ENCODE results near the gene PDPR. TPM values are rescaled to one million over a fixed set of nuclear protein-coding genes. Genes with fewer than 3 reads are reported as not detected.
"Not testable (repeated sequence)": the region's sequence is repeated elsewhere in the genome, so short reads cannot be mapped to it uniquely, and the experiment has no call there.

PDPR gene
- total RNA-seq, 3 donors from 2014 or later, result 15.9 to 34.6 (median 20.9) TPM

GRCh38 chr16:70112162-70112561 is 2.0 kb upstream of the PDPR start:
- H3K27me3 Mint-ChIP-seq (ENCODE audit: low read depth); H3K36me3 Mint-ChIP-seq (ENCODE audit: insufficient read depth); H3K9me3 Mint-ChIP-seq; ATAC-seq; DNase-seq; H3K4me3 Mint-ChIP-seq: not testable (repeated sequence)
- H3K4me1 Mint-ChIP-seq (ENCODE audit: low read depth), result peaks cover 15% of the 10 kb centered on the region

GRCh38 chr16:70113599-70113981 is 542 bp upstream of the PDPR start:
- H3K36me3 Mint-ChIP-seq (ENCODE audit: insufficient read depth); H3K27me3 Mint-ChIP-seq (ENCODE audit: low read depth); H3K9me3 Mint-ChIP-seq; DNase-seq: not testable (repeated sequence)
- Mint-ChIP-seq H3K4me3 (peak overlapping the region; percentile 90), H3K4me1 (ENCODE audit: low read depth) (peaks cover 28% of the 10 kb centered on the region)
- peak; percentile 19 for ATAC-seq

DNA sequence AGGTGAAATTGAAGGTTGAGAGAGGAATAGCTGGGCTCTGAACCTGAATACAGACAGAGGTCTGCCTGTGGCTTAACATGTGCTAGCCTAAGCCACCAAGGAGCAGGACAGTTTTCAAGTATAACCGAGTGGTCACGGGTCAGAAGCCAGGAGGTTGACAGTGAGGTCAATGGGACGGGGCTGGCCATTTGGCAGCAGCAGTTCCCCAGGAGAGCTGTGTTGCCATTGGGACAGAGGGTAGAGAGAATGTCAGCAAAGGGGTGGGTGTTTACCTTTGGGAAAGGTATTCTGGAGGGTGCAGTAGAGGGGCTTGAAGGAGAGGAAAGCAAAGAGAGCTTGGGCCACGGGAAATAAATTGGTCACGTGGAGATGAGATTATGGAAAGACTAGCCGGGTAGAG is 4.2 kb downstream of the PDPR start:
- peaks cover 30% of the 10 kb centered on the region for H3K4me1 Mint-ChIP-seq (ENCODE audit: low read depth)
- not testable (repeated sequence) for H3K9me3 Mint-ChIP-seq; H3K27me3 Mint-ChIP-seq (ENCODE audit: low read depth); DNase-seq; H3K4me3 Mint-ChIP-seq; ATAC-seq
- peaks cover 18% of the 10 kb centered on the region for H3K36me3 Mint-ChIP-seq (ENCODE audit: insufficient read depth)

GRCh38 chr16:70118776-70119175 is 4.6 kb downstream of the PDPR start:
- not testable (repeated sequence) for H3K27me3 Mint-ChIP-seq (ENCODE audit: low read depth); ATAC-seq; DNase-seq; H3K9me3 Mint-ChIP-seq; H3K4me3 Mint-ChIP-seq
- peaks cover 30% of the 10 kb centered on the region for H3K4me1 Mint-ChIP-seq (ENCODE audit: low read depth)
- H3K36me3 Mint-ChIP-seq (ENCODE audit: insufficient read depth), result peaks cover 22% of the 10 kb centered on the region

- DNase-seq; H3K27me3 Mint-ChIP-seq (ENCODE audit: low read depth); H3K9me3 Mint-ChIP-seq; H3K4me3 Mint-ChIP-seq; ATAC-seq: not testable (repeated sequence)
- H3K4me1 Mint-ChIP-seq (ENCODE audit: low read depth), result peaks cover 23% of the 10 kb centered on the region
- peaks cover 24% of the 10 kb centered on the region for H3K36me3 Mint-ChIP-seq (ENCODE audit: insufficient read depth)
These were observed 6.3 kb downstream of the PDPR start for GRCh38 chr16:70120398-70120797.

DNA sequence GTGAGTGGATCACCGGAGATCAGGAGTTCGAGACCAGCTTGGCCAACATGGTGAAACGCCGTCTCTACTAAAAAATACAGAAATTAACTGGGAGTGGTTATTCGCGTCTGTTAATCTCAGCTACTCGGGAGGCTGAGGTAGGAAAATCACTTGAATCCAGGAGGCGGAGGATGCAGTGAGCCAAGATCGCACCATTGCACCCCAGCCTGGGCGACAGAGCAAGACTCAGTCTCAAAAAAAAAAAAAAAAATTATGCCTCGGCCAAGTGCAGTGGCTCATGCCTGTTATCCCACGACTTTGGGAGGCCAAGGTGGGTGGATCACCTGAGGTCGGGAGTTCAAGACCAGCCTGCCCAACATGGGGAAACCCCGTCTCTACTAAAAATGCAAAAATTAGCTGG is 9.7 kb downstream of the PDPR start:
- H3K4me3 Mint-ChIP-seq; DNase-seq; H3K27me3 Mint-ChIP-seq (ENCODE audit: low read depth); H3K9me3 Mint-ChIP-seq; H3K4me1 Mint-ChIP-seq (ENCODE audit: low read depth); ATAC-seq: not testable (repeated sequence)
- peaks cover 31% of the 10 kb centered on the region for H3K36me3 Mint-ChIP-seq (ENCODE audit: insufficient read depth)

GRCh38 chr16:70126226-70126625 is 12.1 kb downstream of the PDPR start:
- H3K36me3 Mint-ChIP-seq (ENCODE audit: insufficient read depth), result peaks cover 32% of the 10 kb centered on the region
- DNase-seq; H3K9me3 Mint-ChIP-seq; H3K4me1 Mint-ChIP-seq (ENCODE audit: low read depth); ATAC-seq; H3K27me3 Mint-ChIP-seq (ENCODE audit: low read depth); H3K4me3 Mint-ChIP-seq: not testable (repeated sequence)

GRCh38 chr16:70127706-70128105 is 13.6 kb downstream of the PDPR start:
- H3K4me3 Mint-ChIP-seq; H3K27me3 Mint-ChIP-seq (ENCODE audit: low read depth); ATAC-seq; DNase-seq; H3K9me3 Mint-ChIP-seq; H3K4me1 Mint-ChIP-seq (ENCODE audit: low read depth): not testable (repeated sequence)
- peaks cover 30% of the 10 kb centered on the region for H3K36me3 Mint-ChIP-seq (ENCODE audit: insufficient read depth)

DNA sequence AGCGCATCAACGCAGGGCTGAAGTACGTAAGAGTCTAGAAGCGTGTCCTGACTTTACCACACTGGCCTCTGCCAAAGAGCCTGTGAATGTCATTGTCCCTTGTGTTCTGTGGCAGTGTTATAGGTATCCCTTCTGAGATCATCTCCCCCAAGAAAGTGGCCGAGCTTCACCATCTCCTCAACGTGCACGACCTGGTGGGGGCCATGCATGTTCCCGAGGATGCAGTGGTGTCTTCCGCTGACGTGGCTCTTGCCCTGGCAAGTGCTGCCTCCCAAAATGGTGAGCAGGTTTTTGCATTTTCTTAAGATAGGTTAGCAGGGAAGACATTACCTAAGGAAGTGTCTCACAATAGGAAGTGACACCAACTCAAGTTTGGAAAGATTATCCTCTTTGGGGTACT is 14.7 kb downstream of the PDPR start:
- H3K27me3 Mint-ChIP-seq (ENCODE audit: low read depth); H3K4me3 Mint-ChIP-seq; H3K4me1 Mint-ChIP-seq (ENCODE audit: low read depth); ATAC-seq; H3K9me3 Mint-ChIP-seq; DNase-seq: not testable (repeated sequence)
- H3K36me3 Mint-ChIP-seq (ENCODE audit: insufficient read depth), result peaks cover 24% of the 10 kb centered on the region

- ATAC-seq; H3K4me1 Mint-ChIP-seq (ENCODE audit: low read depth); H3K27me3 Mint-ChIP-seq (ENCODE audit: low read depth); DNase-seq; H3K4me3 Mint-ChIP-seq; H3K9me3 Mint-ChIP-seq: not testable (repeated sequence)
- H3K36me3 Mint-ChIP-seq (ENCODE audit: insufficient read depth), result peaks cover 15% of the 10 kb centered on the region
These were observed 21.7 kb downstream of the PDPR start for GRCh38 chr16:70135796-70136195.

DNA sequence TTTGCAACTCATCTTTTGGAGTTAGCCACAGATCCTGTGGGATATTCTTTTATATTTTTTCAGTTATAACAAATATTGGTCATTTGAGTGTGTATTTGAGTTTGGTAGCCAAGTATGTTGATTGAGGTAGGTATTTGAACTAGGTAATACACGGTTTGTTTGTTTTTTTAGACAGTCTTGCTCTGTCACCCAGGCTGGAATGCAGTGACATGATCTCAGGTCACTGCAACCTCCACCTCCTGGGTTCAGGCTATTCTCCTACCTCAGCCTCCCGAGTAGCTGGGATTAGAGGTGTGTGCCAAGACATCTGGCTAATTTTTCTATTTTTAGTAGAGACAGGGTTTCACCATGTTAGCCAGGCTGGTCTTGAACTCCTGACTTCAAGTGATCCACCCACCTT is 22.5 kb downstream of the PDPR start:
- H3K4me3 Mint-ChIP-seq, ATAC-seq: not testable (repeated sequence)

DNA sequence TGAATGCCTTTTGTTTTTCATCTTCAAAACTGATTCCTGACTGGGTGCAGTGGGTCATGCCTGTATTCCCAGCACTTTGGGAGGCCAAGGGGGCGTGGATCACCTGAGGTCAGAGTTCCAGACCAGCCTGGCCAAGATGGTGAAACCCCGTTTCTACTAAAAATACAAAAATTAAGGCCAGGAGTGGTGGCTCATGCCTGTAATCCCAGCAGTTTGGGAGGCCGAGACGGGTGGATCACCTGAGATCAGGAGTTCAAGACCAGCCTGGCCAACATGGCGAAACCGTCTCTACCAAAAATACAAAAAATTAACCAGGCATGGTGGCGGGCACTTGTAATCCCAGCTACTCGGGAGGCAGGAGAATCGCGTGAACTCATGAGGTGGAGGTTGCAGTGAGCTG is 28.6 kb downstream of the PDPR start:
- DNase-seq; H3K4me3 Mint-ChIP-seq; ATAC-seq; H3K27me3 Mint-ChIP-seq (ENCODE audit: low read depth); H3K4me1 Mint-ChIP-seq (ENCODE audit: low read depth); H3K9me3 Mint-ChIP-seq: not testable (repeated sequence)
- H3K36me3 Mint-ChIP-seq (ENCODE audit: insufficient read depth), result peaks cover 17% of the 10 kb centered on the region

More for the DNA sequence above, 22.5 kb downstream of the PDPR start:
- DNase-seq; H3K27me3 Mint-ChIP-seq (ENCODE audit: low read depth); H3K4me1 Mint-ChIP-seq (ENCODE audit: low read depth); H3K9me3 Mint-ChIP-seq: not testable (repeated sequence)
- H3K36me3 Mint-ChIP-seq (ENCODE audit: insufficient read depth), result peaks cover 16% of the 10 kb centered on the region

GRCh38 chr16:70143231-70143895 is 29.2 kb downstream of the PDPR start:
- ATAC-seq; H3K4me1 Mint-ChIP-seq (ENCODE audit: low read depth); DNase-seq; H3K27me3 Mint-ChIP-seq (ENCODE audit: low read depth); H3K9me3 Mint-ChIP-seq; H3K4me3 Mint-ChIP-seq: not testable (repeated sequence)
- H3K36me3 Mint-ChIP-seq (ENCODE audit: insufficient read depth), result peaks cover 17% of the 10 kb centered on the region

- H3K4me1 Mint-ChIP-seq (ENCODE audit: low read depth); H3K4me3 Mint-ChIP-seq; H3K9me3 Mint-ChIP-seq; DNase-seq; H3K27me3 Mint-ChIP-seq (ENCODE audit: low read depth); ATAC-seq: not testable (repeated sequence)
- peaks cover 32% of the 10 kb centered on the region for H3K36me3 Mint-ChIP-seq (ENCODE audit: insufficient read depth)
These were observed 33.7 kb downstream of the PDPR start for GRCh38 chr16:70147853-70148252.

DNA sequence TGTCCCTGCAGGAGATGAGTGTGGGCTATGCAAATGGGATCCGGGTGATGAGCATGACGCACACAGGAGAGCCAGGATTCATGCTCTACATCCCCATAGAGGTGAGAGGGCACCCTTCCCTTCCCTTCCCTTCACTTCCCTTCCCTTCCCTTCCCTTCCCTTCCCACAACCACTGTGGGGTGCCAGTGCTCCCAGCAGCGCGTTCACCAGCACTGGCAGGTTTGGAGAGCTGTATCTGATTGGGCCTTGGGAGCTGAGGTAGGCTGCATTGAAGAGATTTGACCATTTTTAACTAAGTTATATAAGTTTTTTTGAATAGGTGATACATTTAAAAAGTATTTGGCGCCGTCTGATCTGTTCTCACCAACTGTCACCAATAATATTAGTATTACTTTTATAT is 34.3 kb downstream of the PDPR start:
- not testable (repeated sequence) for ATAC-seq; H3K4me1 Mint-ChIP-seq (ENCODE audit: low read depth)

More for the DNA sequence above, 34.3 kb downstream of the PDPR start:
- not testable (repeated sequence) for H3K4me3 Mint-ChIP-seq; H3K9me3 Mint-ChIP-seq; DNase-seq; H3K27me3 Mint-ChIP-seq (ENCODE audit: low read depth)
- peaks cover 33% of the 10 kb centered on the region for H3K36me3 Mint-ChIP-seq (ENCODE audit: insufficient read depth)
